Lower leg skin (tissue), 4 donors: ENCODE data around the gene FSD1. TPM values are rescaled to one million over a fixed set of nuclear protein-coding genes. Genes with fewer than 3 reads are reported as not detected.

Experiments
- DNase-seq, 2 donors: peaks; one replicate each; pipeline ENCODE4 v3.0.0-alpha.2; 2019; ENCODE audit warnings: low spot score in 2 of 2
- H3K4me3 ChIP-seq: fragments of 200-600 bp; sonication (generic); 2 replicates; pipeline ENCODE4 v1.5.1; 2017; ENCODE audit warnings: mild to moderate bottlenecking, low read depth; ENCODE audit not compliant: poor library complexity, severe bottlenecking
- POLR2A ChIP-seq, 2 donors: fragments of 450-650 bp; IDR thresholded peaks; one replicate each; pipeline ENCODE4 v1.6.1; 2016 to 2017; ENCODE audit warnings: antibody characterized with exemption in 2 of 2, mild to moderate bottlenecking in 1 of 2, moderate library complexity in 1 of 2
- WGBS, 2 donors: methylation state at CpG; one replicate each; pipeline ENCODE4 v1.1.5; 2018; 5-methylcytosine and 5-hydroxymethylcytosine counted together
- intact Hi-C: fragments of 100-400 bp; cut with DNase I; formaldehyde crosslinking; loops from one replicate; pipeline ENCODE4 v1.15.0; 2023; ENCODE audit warnings: low total_unique reads
- total RNA-seq, 4 donors: library from RNA; depleted of rRNA; stranded (reverse); fragments of >200 nt; gene quantifications; one replicate each; pipeline ENCODE4 v1.1.0, GENCODE V29; 2016
- TF ChIP-seq, protein P1 (sequence below), 3 donors: fragments of 450-650 bp; IDR thresholded peaks; one replicate each; pipeline ENCODE4 v1.5.1; 2016; ENCODE audit warnings: antibody characterized with exemption in 3 of 3, mild to moderate bottlenecking in 3 of 3, moderate library complexity in 2 of 3

Gene FSD1
- total RNA-seq, 4 donors from 2014 or later = 0.16 to 0.64 TPM; not detected in 2

DNA sequence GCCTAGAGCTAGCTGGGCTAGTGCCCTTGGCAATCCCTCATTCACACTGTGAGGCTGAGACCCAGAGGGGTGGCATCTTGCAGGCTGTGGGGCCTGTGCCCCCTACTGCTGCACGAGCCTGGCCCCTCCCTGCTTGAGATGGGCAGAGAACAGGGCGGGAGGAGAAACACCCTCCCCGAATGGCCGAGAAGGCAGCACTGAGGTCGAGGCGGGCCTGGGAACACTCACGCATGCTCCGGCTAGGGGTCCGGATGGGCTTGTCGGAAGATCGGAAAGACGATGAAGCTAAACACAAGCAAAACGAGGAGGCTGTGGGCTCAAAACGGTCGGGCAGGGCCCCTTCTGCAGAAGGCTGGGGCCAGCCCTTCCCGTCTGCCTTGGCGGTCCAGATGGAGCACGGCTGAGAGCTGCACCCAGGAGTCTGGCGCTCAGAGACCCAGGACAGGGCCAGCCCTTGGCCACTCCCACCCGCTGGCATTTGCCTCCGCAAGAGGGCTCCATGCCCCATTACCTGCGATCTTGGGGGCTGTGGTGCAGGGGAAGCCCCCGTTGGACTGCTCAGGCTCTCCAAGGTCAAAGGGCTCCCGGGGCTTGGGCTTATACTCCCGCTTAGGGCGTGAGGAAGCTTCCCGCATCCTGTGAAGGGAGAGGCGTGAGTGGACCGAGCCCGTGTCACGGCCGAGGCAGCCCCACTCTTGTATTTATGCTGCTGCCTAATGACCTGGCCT lies 57.9 kb downstream of the FSD1 start:
- no peak overlapping the region for H3K4me3 ChIP-seq
- no peak for TF ChIP-seq POLR2A (IDR thresholded peaks at IDR 0.05)
- TF ChIP-seq, protein P1, sequence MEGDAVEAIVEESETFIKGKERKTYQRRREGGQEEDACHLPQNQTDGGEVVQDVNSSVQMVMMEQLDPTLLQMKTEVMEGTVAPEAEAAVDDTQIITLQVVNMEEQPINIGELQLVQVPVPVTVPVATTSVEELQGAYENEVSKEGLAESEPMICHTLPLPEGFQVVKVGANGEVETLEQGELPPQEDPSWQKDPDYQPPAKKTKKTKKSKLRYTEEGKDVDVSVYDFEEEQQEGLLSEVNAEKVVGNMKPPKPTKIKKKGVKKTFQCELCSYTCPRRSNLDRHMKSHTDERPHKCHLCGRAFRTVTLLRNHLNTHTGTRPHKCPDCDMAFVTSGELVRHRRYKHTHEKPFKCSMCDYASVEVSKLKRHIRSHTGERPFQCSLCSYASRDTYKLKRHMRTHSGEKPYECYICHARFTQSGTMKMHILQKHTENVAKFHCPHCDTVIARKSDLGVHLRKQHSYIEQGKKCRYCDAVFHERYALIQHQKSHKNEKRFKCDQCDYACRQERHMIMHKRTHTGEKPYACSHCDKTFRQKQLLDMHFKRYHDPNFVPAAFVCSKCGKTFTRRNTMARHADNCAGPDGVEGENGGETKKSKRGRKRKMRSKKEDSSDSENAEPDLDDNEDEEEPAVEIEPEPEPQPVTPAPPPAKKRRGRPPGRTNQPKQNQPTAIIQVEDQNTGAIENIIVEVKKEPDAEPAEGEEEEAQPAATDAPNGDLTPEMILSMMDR (IDR thresholded peaks at IDR 0.05) = no peak
- WGBS, 2 donors = 83 to 87% methylated on average over 26 to 31 of the region's 32 CpGs
- intact Hi-C loops = no loop called here
- DNase-seq = peak in 1 of 2 donors; percentile 85

DNA sequence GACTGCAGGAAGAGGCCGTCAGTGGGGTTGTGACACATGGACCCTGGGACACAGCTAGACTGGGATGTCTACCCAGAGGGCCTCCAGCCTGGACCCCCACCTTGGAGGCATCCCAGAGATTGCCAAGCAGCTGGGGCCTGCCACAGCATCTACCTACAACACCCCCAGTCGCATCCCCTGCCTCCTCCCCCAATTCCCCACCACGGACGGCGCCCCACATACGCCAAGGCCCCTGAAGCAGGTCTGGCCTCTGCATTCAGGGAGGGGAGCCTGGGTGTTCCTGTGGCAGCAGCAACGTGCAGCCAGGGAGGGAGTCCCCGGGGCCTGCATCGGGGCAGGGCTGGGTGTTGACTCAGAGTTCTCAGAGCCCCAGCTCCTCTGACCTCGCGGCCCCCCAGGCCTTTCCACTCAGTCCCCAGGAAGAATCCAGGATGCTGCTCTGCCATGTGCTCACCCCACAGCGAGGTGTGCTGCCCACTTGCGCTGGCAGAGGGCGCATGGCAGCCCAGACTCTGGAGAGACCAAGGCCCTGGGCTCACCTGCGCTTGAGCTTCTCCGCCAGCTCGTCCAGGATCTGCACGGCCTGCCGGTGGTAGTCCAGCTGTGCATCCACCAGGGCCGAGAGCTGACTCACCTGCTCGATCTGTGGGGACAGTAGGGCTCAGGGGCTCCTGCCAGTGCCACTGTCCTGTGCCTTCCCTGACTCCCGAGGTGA lies 58.6 kb downstream of the FSD1 start:
- 81 to 94% methylated on average over 7 to 22 of the region's 22 CpGs for WGBS, 2 donors
- TF ChIP-seq, protein P1 (IDR thresholded peaks at IDR 0.05) = no peak
- TF ChIP-seq POLR2A (IDR thresholded peaks at IDR 0.05) = no peak
- intact Hi-C loops = no loop called here

GRCh38 chr19:4363571-4364304 lies 59.3 kb downstream of the FSD1 start:
- 89 to 94% methylated on average over 23 to 24 of the region's 26 CpGs for WGBS, 2 donors
- peak in 1 of 2 donors; percentile 84 for DNase-seq
- intact Hi-C loops = no loop called here

More for the DNA sequence above, 58.6 kb downstream of the FSD1 start:
- peak in 1 of 2 donors; percentile 83 for DNase-seq
- H3K4me3 ChIP-seq = no peak overlapping the region

GRCh38 chr19:4365341-4365740 lies 60.9 kb downstream of the FSD1 start:
- 78% methylated on average over 8 to 16 of the region's 16 CpGs for WGBS, 2 donors
- H3K4me3 ChIP-seq = no peak overlapping the region
- TF ChIP-seq POLR2A (IDR thresholded peaks at IDR 0.05) = no peak
- TF ChIP-seq, protein P1 (IDR thresholded peaks at IDR 0.05) = no peak
- peak in 1 of 2 donors; percentile 89 for DNase-seq
- intact Hi-C loops = no loop called here

More at GRCh38 chr19:4363571-4364304, 59.3 kb downstream of the FSD1 start:
- TF ChIP-seq, protein P1 (IDR thresholded peaks at IDR 0.05) = no peak
- no peak for TF ChIP-seq POLR2A (IDR thresholded peaks at IDR 0.05)
- H3K4me3 ChIP-seq = no peak overlapping the region

GRCh38 chr19:4365791-4366665 lies 61.6 kb downstream of the FSD1 start:
- intact Hi-C loops = no loop called here
- no peak for TF ChIP-seq POLR2A (IDR thresholded peaks at IDR 0.05)
- TF ChIP-seq, protein P1 (IDR thresholded peaks at IDR 0.05) = no peak
- DNase-seq = peak in 1 of 2 donors; percentile 82
- 94 to 98% methylated on average over 13 to 19 of the region's 19 CpGs for WGBS, 2 donors
- no peak overlapping the region for H3K4me3 ChIP-seq
